Vagina (tissue), 2 donors: Measurements from ENCODE around the gene TAPBPL.

Source experiments
- CTCF ChIP-seq, 3 experiments: fragments of 450-650 bp in 2 of 3; fragments of 200-600 bp in 1 of 3; sonication (generic) in 1 of 3; IDR thresholded peaks; one replicate each; pipeline ENCODE4 v1.5.1; 2017 to 2019; ENCODE audit warnings: antibody characterized with exemption in 3 of 3, mild to moderate bottlenecking in 2 of 3, moderate library complexity in 2 of 3
- POLR2A ChIP-seq, 2 donors: fragments of 450-650 bp; IDR thresholded peaks; one replicate each; pipeline ENCODE4 v1.6.1; 2017; ENCODE audit warnings: antibody characterized with exemption in 2 of 2, mild to moderate bottlenecking in 2 of 2, moderate library complexity in 2 of 2
- POLR2AphosphoS5 ChIP-seq, 2 donors: sonication (generic); formaldehyde crosslinking; IDR thresholded peaks; one replicate each; pipeline ENCODE4 v1.9.0; 2017; ENCODE audit warnings: antibody characterized with exemption in 2 of 2, mild to moderate bottlenecking in 2 of 2, low read depth in 1 of 2; ENCODE audit not compliant: insufficient read depth in 1 of 2

- TF ChIP-seq CTCF (IDR thresholded peaks at IDR 0.05) (no peak), POLR2A (IDR thresholded peaks at IDR 0.05) (peak in 1 of 2 donors; percentile 70), POLR2AphosphoS5 (IDR thresholded peaks at IDR 0.05; ENCODE audit: insufficient read depth in 1 of 2, low read depth in 1 of 2) (peak; percentile 91 to 94)
These were observed 41.1 kb downstream of the TAPBPL start, which contains the start of gene MRPL51 for GRCh38 chr12:6492838-6493496.
